Suprapubic skin (tissue), 4 donors: ENCODE results near the gene ZBTB2. TPM values are rescaled to one million over a fixed set of nuclear protein-coding genes. Genes with fewer than 3 reads are reported as not detected.

Experiments used
- DNase-seq, 2 donors: peaks; one replicate each; pipeline ENCODE4 v3.0.0-alpha.2; 2019; ENCODE audit warnings: low spot score in 2 of 2
- H3K27ac ChIP-seq: fragments of 200-600 bp; sonication (generic); one replicate; pipeline ENCODE4 v1.5.1; 2019
- H3K27me3 ChIP-seq: fragments of 200-600 bp; sonication (generic); one replicate; pipeline ENCODE4 v1.5.1; 2019
- H3K36me3 ChIP-seq: fragments of 200-600 bp; sonication (generic); one replicate; pipeline ENCODE4 v1.5.1; 2019
- H3K4me1 ChIP-seq: fragments of 200-600 bp; sonication (generic); one replicate; pipeline ENCODE4 v1.5.1; 2019
- H3K4me3 ChIP-seq: fragments of 200-600 bp; sonication (generic); one replicate; pipeline ENCODE4 v1.5.1; 2019; ENCODE audit warnings: mild to moderate bottlenecking
- H3K9me3 ChIP-seq: fragments of 200-600 bp; sonication (generic); one replicate; pipeline ENCODE4 v1.5.1; 2019
- EP300 ChIP-seq: sonication (generic); formaldehyde crosslinking; IDR thresholded peaks from one replicate; pipeline ENCODE4 v1.6.1; 2017; ENCODE audit warnings: antibody characterized with exemption
- POLR2A ChIP-seq, 2 donors: fragments of 450-650 bp; IDR thresholded peaks; one replicate each; pipeline ENCODE4 v1.6.1; 2017; ENCODE audit warnings: antibody characterized with exemption in 2 of 2, mild to moderate bottlenecking in 2 of 2, moderate library complexity in 2 of 2
- POLR2AphosphoS5 ChIP-seq, 3 donors: sonication (generic); formaldehyde crosslinking; IDR thresholded peaks; one replicate each; pipeline ENCODE4 v1.6.1; 2017; ENCODE audit warnings: antibody characterized with exemption in 3 of 3
- WGBS: methylation state at CpG from one replicate; pipeline ENCODE4 v1.1.5; 2018; 5-methylcytosine and 5-hydroxymethylcytosine counted together
- total RNA-seq, 4 donors: library from RNA; depleted of rRNA; stranded (reverse); fragments of >200 nt; gene quantifications; one replicate each; pipeline ENCODE4 v1.1.0, GENCODE V29; 2016
- TF ChIP-seq, protein P1 (sequence below), 2 donors: fragments of 200-600 bp in 1 of 2; fragments of 450-650 bp in 1 of 2; sonication (generic) in 1 of 2; IDR thresholded peaks; one replicate each; pipeline ENCODE4 v1.5.1; 2016 to 2019; ENCODE audit warnings: antibody characterized with exemption in 2 of 2, mild to moderate bottlenecking in 1 of 2, moderate library complexity in 1 of 2

ZBTB2 gene
- total RNA-seq, 4 donors from 2014 or later = 9.5 to 17.5 (median 13.0) TPM

DNA sequence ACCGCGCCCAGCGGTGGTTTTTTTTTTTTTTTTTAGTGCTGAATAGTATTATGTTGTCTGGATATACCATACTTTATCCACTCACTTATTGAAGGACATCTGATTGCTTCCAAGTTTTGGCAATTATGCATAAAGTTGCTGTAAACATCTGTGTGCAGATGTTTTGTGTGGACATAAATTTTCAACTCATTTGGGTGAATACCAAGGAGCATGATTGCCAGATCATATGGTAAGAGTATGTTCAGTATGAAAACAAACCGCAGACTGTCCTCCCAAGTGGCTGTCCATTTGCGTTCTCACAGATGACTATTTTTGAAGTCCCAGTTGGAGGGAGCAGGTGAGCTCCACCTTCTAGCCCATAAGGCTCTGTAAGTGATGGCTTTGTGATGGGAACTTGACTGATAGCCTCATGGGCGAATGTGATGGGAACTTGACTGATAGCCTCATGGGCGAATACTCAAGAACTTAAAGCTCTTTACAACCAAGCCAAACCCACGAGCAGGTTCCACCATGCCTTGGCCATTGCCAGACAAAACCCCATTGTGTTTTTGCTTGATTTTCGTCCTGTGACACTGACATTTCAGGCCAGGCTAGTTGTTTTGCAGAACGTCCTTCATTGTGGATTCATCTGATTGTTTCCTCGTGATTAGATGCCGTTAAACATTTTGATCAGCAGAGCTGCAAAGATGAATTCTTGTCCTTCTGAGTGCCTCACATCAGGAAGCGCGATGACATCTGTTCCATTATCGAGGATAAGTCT is 51.0 kb downstream of the ZBTB2 start:
- DNase-seq = no peak
- Histone ChIP-seq H3K9me3 (no peaks in the 10 kb centered on the region), H3K27ac (no peak overlapping the region), H3K4me1 (no peaks in the 10 kb centered on the region), H3K36me3 (no peaks in the 10 kb centered on the region), H3K4me3 (no peak overlapping the region), H3K27me3 (no peaks in the 10 kb centered on the region)
- TF ChIP-seq POLR2AphosphoS5 (IDR thresholded peaks at IDR 0.05) (no peak), EP300 (no peak), POLR2A (IDR thresholded peaks at IDR 0.05) (no peak)
- TF ChIP-seq, protein P1, sequence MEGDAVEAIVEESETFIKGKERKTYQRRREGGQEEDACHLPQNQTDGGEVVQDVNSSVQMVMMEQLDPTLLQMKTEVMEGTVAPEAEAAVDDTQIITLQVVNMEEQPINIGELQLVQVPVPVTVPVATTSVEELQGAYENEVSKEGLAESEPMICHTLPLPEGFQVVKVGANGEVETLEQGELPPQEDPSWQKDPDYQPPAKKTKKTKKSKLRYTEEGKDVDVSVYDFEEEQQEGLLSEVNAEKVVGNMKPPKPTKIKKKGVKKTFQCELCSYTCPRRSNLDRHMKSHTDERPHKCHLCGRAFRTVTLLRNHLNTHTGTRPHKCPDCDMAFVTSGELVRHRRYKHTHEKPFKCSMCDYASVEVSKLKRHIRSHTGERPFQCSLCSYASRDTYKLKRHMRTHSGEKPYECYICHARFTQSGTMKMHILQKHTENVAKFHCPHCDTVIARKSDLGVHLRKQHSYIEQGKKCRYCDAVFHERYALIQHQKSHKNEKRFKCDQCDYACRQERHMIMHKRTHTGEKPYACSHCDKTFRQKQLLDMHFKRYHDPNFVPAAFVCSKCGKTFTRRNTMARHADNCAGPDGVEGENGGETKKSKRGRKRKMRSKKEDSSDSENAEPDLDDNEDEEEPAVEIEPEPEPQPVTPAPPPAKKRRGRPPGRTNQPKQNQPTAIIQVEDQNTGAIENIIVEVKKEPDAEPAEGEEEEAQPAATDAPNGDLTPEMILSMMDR (IDR thresholded peaks at IDR 0.05) = no peak
- 80% methylated on average over 15 of the region's 15 CpGs for WGBS

DNA sequence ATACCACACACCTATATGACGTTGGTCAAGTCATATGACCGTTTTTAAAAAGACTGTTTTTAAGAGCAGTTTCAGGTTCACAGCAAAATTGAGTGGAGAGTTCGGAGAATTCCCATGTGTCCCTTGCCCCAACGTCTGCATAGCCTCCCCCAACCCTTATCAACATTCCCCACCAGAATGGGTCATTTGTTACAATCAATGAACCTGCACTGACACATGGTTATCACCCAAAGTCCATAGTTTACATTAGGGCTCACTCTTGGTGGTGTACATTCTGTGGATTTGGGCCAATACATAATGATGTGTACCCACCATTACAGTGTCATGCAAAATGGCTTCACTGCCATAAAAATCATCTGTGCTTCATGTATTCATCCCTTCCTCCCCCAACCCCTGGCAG is 52.0 kb downstream of the ZBTB2 start:
- no peaks in the 10 kb centered on the region for H3K27me3 ChIP-seq
- H3K4me3 ChIP-seq = no peak overlapping the region
- H3K27ac ChIP-seq = no peak overlapping the region
- no peaks in the 10 kb centered on the region for H3K36me3 ChIP-seq
- TF ChIP-seq POLR2AphosphoS5 (IDR thresholded peaks at IDR 0.05) = no peak
- TF ChIP-seq, protein P1 (IDR thresholded peaks at IDR 0.05) = no peak
- no peak for TF ChIP-seq EP300
- TF ChIP-seq POLR2A (IDR thresholded peaks at IDR 0.05) = no peak
- DNase-seq = no peak
- peaks cover 3% of the 10 kb centered on the region for H3K4me1 ChIP-seq
- WGBS = 88% methylated on average over 4 of the region's 4 CpGs
- H3K9me3 ChIP-seq = no peaks in the 10 kb centered on the region

DNA sequence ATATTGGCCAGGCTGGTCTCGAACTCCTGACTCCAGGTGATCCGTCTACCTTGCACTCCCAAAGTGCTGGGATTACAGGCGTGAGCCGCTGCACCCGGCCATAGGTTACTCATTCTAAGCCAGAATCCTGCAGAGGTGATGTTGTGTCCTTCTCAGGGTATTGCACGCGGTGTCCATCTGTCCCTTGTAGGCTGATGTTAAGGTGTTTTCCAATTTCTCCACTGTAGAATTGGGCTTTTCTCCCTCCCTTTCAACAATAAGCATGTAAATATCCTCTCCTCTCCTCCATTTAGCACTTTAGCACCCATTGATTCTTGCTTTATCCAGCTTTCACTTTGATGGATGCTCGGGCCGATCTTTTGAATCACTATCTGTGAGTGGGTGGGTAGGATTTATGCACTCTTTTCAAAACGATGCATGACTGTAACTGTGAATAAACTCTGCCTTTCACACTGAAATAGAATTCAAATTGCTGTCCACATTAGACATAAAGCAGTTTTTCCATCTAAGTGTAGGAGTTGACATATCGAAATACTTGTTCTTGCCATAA is 52.6 kb downstream of the ZBTB2 start:
- no peak overlapping the region for H3K27ac ChIP-seq
- H3K4me1 ChIP-seq = peaks cover 3% of the 10 kb centered on the region
- no peaks in the 10 kb centered on the region for H3K9me3 ChIP-seq
- WGBS = 85% methylated on average over 11 of the region's 11 CpGs
- no peaks in the 10 kb centered on the region for H3K36me3 ChIP-seq
- no peak overlapping the region for H3K4me3 ChIP-seq
- TF ChIP-seq POLR2A (IDR thresholded peaks at IDR 0.05) = no peak
- TF ChIP-seq, protein P1 (IDR thresholded peaks at IDR 0.05) = no peak
- no peak for TF ChIP-seq POLR2AphosphoS5 (IDR thresholded peaks at IDR 0.05)
- no peak for TF ChIP-seq EP300
- H3K27me3 ChIP-seq = no peaks in the 10 kb centered on the region
- no peak for DNase-seq

DNA sequence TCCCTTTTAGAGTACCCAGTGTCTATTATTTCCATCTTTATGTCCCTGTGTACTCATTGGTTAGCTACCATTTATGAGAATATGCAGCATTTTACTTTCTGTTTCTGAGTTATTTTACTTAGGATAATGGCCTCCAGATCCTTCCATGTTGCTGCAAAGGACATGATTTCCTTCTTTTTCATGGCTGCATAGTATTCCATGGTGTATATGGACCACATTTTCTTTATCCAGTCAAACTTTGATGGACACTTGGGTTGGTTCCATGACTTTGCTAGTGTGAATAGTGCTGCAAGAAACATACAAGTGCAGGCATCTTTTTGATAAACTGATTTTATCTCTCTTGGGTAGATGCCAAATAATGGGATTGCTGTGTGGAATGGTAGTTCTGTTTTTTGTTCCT is 55.4 kb downstream of the ZBTB2 start:
- Histone ChIP-seq H3K27ac (no peak overlapping the region), H3K4me1 (peaks cover 3% of the 10 kb centered on the region), H3K36me3 (no peaks in the 10 kb centered on the region), H3K9me3 (no peaks in the 10 kb centered on the region), H3K4me3 (no peak overlapping the region), H3K27me3 (no peaks in the 10 kb centered on the region)
- DNase-seq = no peak
- no peak for TF ChIP-seq EP300

DNA sequence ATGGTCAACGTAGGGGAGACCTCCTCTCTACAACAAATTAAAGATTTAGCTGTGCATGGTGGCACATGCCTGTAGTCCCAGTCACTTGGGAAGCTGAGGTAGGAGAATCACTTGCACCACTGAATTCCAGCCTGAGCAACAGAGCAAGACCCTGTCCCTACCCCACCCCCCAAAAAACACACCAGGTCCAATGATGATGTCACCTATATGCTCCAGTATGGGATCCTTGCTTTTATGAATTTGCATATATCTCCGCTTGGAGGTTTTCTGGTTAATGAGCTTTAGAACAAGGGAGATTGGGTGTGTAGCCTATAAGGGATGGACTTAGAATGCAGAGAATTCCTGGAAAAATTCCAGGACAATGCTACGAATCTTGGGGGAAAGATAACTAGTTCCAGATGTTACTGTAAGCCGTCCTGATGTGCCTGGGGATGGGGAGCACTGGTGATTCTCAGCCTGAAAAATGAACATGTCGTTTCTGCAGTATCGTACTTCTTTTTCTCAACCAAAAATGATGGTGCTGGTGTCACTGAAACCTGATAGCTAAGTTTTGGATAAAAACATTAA is 61.1 kb downstream of the ZBTB2 start:
- Histone ChIP-seq H3K4me1 (peaks cover 8% of the 10 kb centered on the region), H3K4me3 (no peak overlapping the region), H3K27ac (no peak overlapping the region), H3K27me3 (no peaks in the 10 kb centered on the region), H3K36me3 (no peaks in the 10 kb centered on the region), H3K9me3 (no peaks in the 10 kb centered on the region)
- DNase-seq = no peak
- TF ChIP-seq POLR2AphosphoS5 (IDR thresholded peaks at IDR 0.05) (no peak), EP300 (no peak), POLR2A (IDR thresholded peaks at IDR 0.05) (no peak)
- TF ChIP-seq, protein P1 (IDR thresholded peaks at IDR 0.05) = no peak
- 66% methylated on average over 6 of the region's 6 CpGs for WGBS
